ENCODE results near the gene OCEL1. TPM values are rescaled to one million over a fixed set of nuclear protein-coding genes. Genes with fewer than 3 reads are reported as not detected.
A peak's percentile ranks its signal among the peaks of the same experiment; 100 is the strongest.

Gene OCEL1
- total RNA-seq, 1 experiment from 2014 or later = 25.7 TPM

- Mint-ChIP-seq H3K27ac (no peak overlapping the region), H3K9me3 (no peaks in the 10 kb centered on the region), H3K27me3 (ENCODE audit: low read depth) (no peaks in the 10 kb centered on the region), H3K4me1 (peaks cover 6 to 15% of the 10 kb centered on the region in 2 experiments), H3K4me3 (no peak overlapping the region), H3K36me3 (ENCODE audit: insufficient read depth in 1 of 3, low read depth in 3 of 3) (peaks cover 42 to 65% (median 44%) of the 10 kb centered on the region in 3 experiments)
- peak; percentile 78 for DNase-seq
- Histone ChIP-seq H3K18ac (ENCODE audit: insufficient read length, low read depth, low read length) (no peak overlapping the region), H4K8ac (replicated peaks; ENCODE audit: insufficient read length, low read depth, low read length) (no peak overlapping the region), H3K9me3 (ENCODE audit: control insufficient read depth, low read depth, low read length) (no peaks in the 10 kb centered on the region), H3K4me2 (ENCODE audit: insufficient read depth, insufficient read length, low read length) (no peak overlapping the region), H2BK12ac (ENCODE audit: insufficient read length, low read depth, low read length) (no peak overlapping the region), H3K23ac (ENCODE audit: insufficient read length, low read depth, low read length) (no peak overlapping the region), H2AFZ (ENCODE audit: low read length) (no peak overlapping the region), H3T11ph (ENCODE audit: low read length) (no peak overlapping the region), H4K20me1 (ENCODE audit: control insufficient read depth, insufficient read depth, insufficient read length) (peaks cover 2% of the 10 kb centered on the region), H3K14ac (ENCODE audit: insufficient read depth, low read length) (no peak overlapping the region), H4K5ac (ENCODE audit: insufficient read length, low read depth, low read length) (no peak overlapping the region), H4K91ac (ENCODE audit: insufficient read length, low read depth, low read length) (no peak overlapping the region), H3K27ac (ENCODE audit: insufficient read length, low read depth, low read length) (no peak overlapping the region), H2AK5ac (ENCODE audit: insufficient read length, low read length) (no peak overlapping the region), H2BK15ac (ENCODE audit: low read depth, low read length) (no peak overlapping the region), H2BK5ac (ENCODE audit: insufficient read length, low read length) (no peak overlapping the region), H3K23me2 (ENCODE audit: insufficient read length, low read depth, low read length, poor library complexity, severe bottlenecking) (no peaks in the 10 kb centered on the region), H2BK120ac (ENCODE audit: low read depth, low read length, poor library complexity, severe bottlenecking) (no peak overlapping the region), H3K9ac (ENCODE audit: extremely low read depth, insufficient read length, low read length) (no peak overlapping the region), H3K79me2 (ENCODE audit: insufficient read depth, low read length) (no peaks in the 10 kb centered on the region), H3K4me1 (ENCODE audit: insufficient read depth, low read length) (no peaks in the 10 kb centered on the region), H3K27me3 (ENCODE audit: insufficient read depth, low read length) (no peaks in the 10 kb centered on the region), H3K4ac (ENCODE audit: low read depth, low read length) (no peak overlapping the region), H2BK20ac (ENCODE audit: low read depth, low read length, poor library complexity, severe bottlenecking) (no peak overlapping the region), H3K79me1 (ENCODE audit: insufficient read depth, low read depth, low read length, poor library complexity, severe bottlenecking) (no peaks in the 10 kb centered on the region), H3K56ac (ENCODE audit: insufficient read length, low read depth, low read length) (no peak overlapping the region)
- whole genome bisulfite sequencing (ENCODE audit: extremely low coverage, insufficient read length, low lambda C conversion rate) = no CpG with 5 or more reads among the region's 27 CpGs
- peak; percentile 88 for TF ChIP-seq CTCF (conservative IDR thresholded peaks at IDR 0.05)
These were observed 20.5 kb upstream of the OCEL1 start for GRCh38 chr19:17205237-17206140.

Data from H9 (cell line).